Ishikawa (cell line): Measurements from ENCODE around the gene SCN9A.

ENCODE experiments used
- CEBPB ChIP-seq: IDR thresholded peaks from 2 replicates; pipeline ENCODE4 v1.6.1; 2012
- CREB1 ChIP-seq: IDR thresholded peaks from 2 replicates; pipeline ENCODE4 v1.6.1; 2012; ENCODE audit warnings: low read depth
- EGR1 ChIP-seq: IDR thresholded peaks from 2 replicates; pipeline ENCODE4 v1.6.1; 2012
- EP300 ChIP-seq: IDR thresholded peaks from 2 replicates; pipeline ENCODE4 v1.6.1; 2012; ENCODE audit warnings: borderline replicate concordance
- FOXM1 ChIP-seq: IDR thresholded peaks from 2 replicates; pipeline ENCODE4 v1.6.1; 2012; ENCODE audit warnings: low read depth, borderline replicate concordance
- NFIC ChIP-seq: IDR thresholded peaks from 2 replicates; pipeline ENCODE4 v1.6.1; 2012
- RAD21 ChIP-seq: IDR thresholded peaks from 2 replicates; pipeline ENCODE4 v1.6.1; 2012; ENCODE audit warnings: low read depth
- TAF1 ChIP-seq: IDR thresholded peaks from 2 replicates; pipeline ENCODE4 v1.6.1; 2012; ENCODE audit warnings: low read depth, mild to moderate bottlenecking
- TCF12 ChIP-seq: IDR thresholded peaks from 2 replicates; pipeline ENCODE4 v1.6.1; 2012; ENCODE audit warnings: low read depth
- TEAD4 ChIP-seq: IDR thresholded peaks from 2 replicates; pipeline ENCODE4 v1.6.1; 2012
- YY1 ChIP-seq: IDR thresholded peaks from 2 replicates; pipeline ENCODE4 v1.6.1; 2012; ENCODE audit warnings: low read depth
- ZBTB7A ChIP-seq: IDR thresholded peaks from 2 replicates; pipeline ENCODE4 v1.6.1; 2012; ENCODE audit warnings: low read depth
- TF ChIP-seq, protein P1 (sequence below): IDR thresholded peaks from 2 replicates; pipeline ENCODE4 v1.6.1; 2012; ENCODE audit warnings: low read depth, mild to moderate bottlenecking
- TF ChIP-seq, protein P2 (sequence below): IDR thresholded peaks from 2 replicates; pipeline ENCODE4 v1.6.1; 2012
- TF ChIP-seq, protein P3 (sequence below): IDR thresholded peaks from 2 replicates; pipeline ENCODE4 v1.6.1; 2012

The SCN9A gene

DNA sequence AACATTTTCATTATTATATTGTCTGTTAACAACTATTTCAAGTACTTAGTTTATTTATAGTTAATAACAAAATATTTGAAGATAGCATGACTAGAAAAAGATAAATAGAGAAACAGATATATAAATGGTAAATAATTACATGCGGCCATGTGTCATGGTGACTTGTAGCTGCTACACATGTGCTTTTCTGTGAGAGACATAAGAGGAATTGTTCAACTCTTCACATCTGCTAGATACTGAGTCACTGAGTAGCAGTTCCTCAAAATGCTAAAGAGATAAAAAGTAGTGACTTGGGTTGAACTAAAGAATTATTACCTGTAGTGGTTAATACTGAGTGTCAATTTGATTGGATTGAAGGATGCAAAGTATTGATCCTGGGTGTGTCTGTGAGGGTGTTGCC, 37.5 kb upstream of the SCN9A start:
- no peak for TF ChIP-seq EGR1
- no peak for TF ChIP-seq RAD21
- TF ChIP-seq CREB1, result no peak
- no peak for TF ChIP-seq TCF12
- TF ChIP-seq ZBTB7A, result no peak
- TF ChIP-seq FOXM1, result no peak

DNA sequence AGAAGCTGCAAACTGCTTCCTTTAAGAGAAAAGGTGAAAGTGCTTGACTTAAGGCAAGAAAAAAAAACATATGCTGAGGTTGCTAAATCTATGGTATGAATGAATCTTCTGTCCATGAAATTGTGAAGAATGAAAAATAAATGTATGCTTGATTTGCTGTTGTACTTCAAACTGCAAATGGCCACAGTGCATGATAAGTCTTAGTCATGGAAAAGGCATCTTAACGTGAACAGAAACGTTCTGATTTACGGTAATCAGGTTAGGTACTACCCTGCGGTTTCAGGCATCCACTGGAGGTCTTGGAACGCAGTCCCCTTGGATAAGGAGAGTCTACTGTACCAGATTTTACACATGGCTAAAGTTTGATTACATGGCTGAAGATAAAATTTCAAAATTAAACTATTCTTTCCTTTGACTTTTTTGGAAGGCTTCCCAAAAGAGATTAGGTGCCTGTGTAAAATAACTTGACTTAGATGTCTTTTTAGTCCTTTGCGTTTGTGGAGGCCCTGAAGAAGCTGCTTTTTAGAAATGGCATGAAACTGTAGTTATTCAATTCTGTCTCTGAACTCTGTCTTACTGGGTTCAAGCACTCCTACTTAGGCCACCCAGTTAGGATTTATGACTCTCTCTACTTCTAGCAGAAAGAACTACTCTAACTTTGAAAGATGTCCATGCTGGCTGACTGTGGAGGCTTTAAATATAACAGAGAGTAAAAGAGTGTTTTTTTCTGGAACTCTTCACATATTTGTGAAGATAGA, 35.9 kb upstream of the SCN9A start:
- no peak for TF ChIP-seq TAF1
- no peak for TF ChIP-seq EP300
- TF ChIP-seq RAD21, result no peak
- no peak for TF ChIP-seq ZBTB7A
- no peak for TF ChIP-seq TEAD4
- TF ChIP-seq TCF12, result no peak
- TF ChIP-seq, protein P1, sequence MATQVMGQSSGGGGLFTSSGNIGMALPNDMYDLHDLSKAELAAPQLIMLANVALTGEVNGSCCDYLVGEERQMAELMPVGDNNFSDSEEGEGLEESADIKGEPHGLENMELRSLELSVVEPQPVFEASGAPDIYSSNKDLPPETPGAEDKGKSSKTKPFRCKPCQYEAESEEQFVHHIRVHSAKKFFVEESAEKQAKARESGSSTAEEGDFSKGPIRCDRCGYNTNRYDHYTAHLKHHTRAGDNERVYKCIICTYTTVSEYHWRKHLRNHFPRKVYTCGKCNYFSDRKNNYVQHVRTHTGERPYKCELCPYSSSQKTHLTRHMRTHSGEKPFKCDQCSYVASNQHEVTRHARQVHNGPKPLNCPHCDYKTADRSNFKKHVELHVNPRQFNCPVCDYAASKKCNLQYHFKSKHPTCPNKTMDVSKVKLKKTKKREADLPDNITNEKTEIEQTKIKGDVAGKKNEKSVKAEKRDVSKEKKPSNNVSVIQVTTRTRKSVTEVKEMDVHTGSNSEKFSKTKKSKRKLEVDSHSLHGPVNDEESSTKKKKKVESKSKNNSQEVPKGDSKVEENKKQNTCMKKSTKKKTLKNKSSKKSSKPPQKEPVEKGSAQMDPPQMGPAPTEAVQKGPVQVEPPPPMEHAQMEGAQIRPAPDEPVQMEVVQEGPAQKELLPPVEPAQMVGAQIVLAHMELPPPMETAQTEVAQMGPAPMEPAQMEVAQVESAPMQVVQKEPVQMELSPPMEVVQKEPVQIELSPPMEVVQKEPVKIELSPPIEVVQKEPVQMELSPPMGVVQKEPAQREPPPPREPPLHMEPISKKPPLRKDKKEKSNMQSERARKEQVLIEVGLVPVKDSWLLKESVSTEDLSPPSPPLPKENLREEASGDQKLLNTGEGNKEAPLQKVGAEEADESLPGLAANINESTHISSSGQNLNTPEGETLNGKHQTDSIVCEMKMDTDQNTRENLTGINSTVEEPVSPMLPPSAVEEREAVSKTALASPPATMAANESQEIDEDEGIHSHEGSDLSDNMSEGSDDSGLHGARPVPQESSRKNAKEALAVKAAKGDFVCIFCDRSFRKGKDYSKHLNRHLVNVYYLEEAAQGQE, result no peak
- no peak for TF ChIP-seq YY1
- TF ChIP-seq, protein P2, sequence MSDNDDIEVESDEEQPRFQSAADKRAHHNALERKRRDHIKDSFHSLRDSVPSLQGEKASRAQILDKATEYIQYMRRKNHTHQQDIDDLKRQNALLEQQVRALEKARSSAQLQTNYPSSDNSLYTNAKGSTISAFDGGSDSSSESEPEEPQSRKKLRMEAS, result no peak
- TF ChIP-seq EGR1, result no peak
- no peak for TF ChIP-seq CREB1
- TF ChIP-seq CEBPB, result no peak

DNA sequence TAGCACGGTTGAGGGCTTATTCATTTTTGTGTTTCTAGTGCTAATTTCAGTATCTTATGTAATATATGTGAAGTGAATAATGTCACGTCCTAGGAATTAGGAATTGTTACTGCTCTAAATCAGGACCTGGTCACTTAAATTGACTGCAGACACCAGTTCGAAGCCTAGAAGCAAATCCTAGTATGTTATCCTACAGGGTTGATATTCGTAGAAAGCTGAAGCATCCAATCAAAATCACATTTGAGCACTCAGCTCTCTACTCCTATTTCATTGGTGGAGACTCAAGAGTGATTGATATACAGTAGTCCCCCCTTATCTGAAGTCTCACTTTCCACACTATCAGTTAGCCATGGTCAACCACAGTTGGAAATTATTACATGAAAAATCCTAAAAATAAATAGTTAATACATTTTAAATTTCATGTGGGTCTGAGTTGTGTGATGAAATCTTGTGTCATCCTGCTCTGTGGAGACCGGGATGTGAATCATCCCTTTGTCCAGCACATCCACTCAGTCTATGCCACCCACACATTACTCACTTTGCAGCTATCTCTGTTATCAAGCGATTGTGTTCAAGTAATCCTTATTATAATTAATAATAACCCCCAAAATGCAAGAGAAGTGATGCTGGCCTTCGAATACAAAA, 35.2 kb upstream of the SCN9A start:
- TF ChIP-seq, protein P1, result no peak

DNA sequence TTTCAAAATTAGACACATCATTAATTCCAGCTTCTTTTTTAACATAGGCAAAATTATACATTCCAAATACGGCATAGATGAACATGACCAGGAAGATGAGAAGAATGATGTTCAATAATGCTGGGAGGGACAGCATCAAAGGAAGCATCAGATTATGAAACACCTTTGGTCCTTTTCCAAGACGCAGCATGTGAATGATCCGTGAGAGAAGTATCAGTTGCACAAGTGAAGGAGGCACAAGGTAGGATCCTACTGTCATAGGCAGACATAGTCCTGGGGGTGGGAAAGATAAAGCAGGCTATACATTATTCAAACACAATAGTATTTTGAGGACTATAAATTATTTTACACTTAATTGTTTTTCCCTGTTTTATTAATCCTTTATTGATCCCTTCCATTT, 30.6 kb upstream of the SCN9A start:
- TF ChIP-seq, protein P2, result no peak
- TF ChIP-seq, protein P3, sequence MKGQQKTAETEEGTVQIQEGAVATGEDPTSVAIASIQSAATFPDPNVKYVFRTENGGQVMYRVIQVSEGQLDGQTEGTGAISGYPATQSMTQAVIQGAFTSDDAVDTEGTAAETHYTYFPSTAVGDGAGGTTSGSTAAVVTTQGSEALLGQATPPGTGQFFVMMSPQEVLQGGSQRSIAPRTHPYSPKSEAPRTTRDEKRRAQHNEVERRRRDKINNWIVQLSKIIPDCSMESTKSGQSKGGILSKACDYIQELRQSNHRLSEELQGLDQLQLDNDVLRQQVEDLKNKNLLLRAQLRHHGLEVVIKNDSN, result no peak
- TF ChIP-seq NFIC (no peak), TCF12 (no peak), FOXM1 (no peak), ZBTB7A (no peak), TAF1 (no peak), EP300 (no peak), YY1 (no peak), CREB1 (no peak), RAD21 (no peak), TEAD4 (no peak), CEBPB (no peak)
- TF ChIP-seq, protein P1, result no peak

DNA sequence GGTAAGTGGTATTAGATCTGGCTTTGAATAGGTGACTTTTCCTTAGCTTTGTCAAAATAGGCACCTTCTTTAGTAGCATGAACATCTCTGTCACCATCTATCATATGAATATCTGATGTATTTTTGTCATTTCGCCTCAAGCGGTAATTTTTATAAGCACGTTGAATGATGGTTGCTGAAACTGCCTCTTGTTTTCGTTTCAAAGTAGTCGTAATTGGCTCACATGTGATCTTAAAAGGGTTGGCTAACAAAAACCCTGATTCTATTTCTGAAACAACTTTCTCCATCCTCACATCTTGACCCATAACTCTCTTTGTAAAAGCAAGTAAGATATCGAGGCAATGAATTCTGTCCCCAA, 29.8 kb upstream of the SCN9A start:
- TF ChIP-seq NFIC (no peak), FOXM1 (no peak), EGR1 (no peak), RAD21 (no peak), ZBTB7A (no peak), TAF1 (no peak), CEBPB (no peak)
- TF ChIP-seq, protein P3, result no peak
- TF ChIP-seq, protein P1, result no peak
- TF ChIP-seq, protein P2, result no peak
